ENCODE results near the gene EFCAB5.

The EFCAB5 gene

GRCh38 chr17:29980261-29980660, 38.8 kb downstream of the EFCAB5 start:
- TF ChIP-seq CTCF (conservative IDR thresholded peaks at IDR 0.05; ENCODE audit: low read depth, low read length), result no peak
- no peak for DNase-seq (ENCODE audit: low read depth)
- H3K4me3 ChIP-seq (ENCODE audit: low read depth, low read length), result no peak overlapping the region

GRCh38 chr17:29982991-29983653, 41.7 kb downstream of the EFCAB5 start:
- no peak overlapping the region for H3K4me3 ChIP-seq (ENCODE audit: low read depth, low read length)
- TF ChIP-seq CTCF (conservative IDR thresholded peaks at IDR 0.05; ENCODE audit: low read depth, low read length), result no peak
- DNase-seq (ENCODE audit: low read depth), result no peak

GRCh38 chr17:29996458-29996857, 55.0 kb downstream of the EFCAB5 start:
- no peak for DNase-seq (ENCODE audit: low read depth)
- TF ChIP-seq CTCF (conservative IDR thresholded peaks at IDR 0.05; ENCODE audit: low read depth, low read length), result no peak
- no peak overlapping the region for H3K4me3 ChIP-seq (ENCODE audit: low read depth, low read length)

GRCh38 chr17:30000001-30000754, 58.7 kb downstream of the EFCAB5 start:
- TF ChIP-seq CTCF (conservative IDR thresholded peaks at IDR 0.05; ENCODE audit: low read depth, low read length), result no peak
- H3K4me3 ChIP-seq (ENCODE audit: low read depth, low read length), result no peak overlapping the region
- peak; percentile 45 for DNase-seq (ENCODE audit: low read depth)

GRCh38 chr17:30000755-30001257, 59.4 kb downstream of the EFCAB5 start:
- peak; percentile 17 for DNase-seq (ENCODE audit: low read depth)
- TF ChIP-seq CTCF (conservative IDR thresholded peaks at IDR 0.05; ENCODE audit: low read depth, low read length), result no peak
- H3K4me3 ChIP-seq (ENCODE audit: low read depth, low read length), result no peak overlapping the region

- DNase-seq (ENCODE audit: low read depth), result no peak
- no peak overlapping the region for H3K4me3 ChIP-seq (ENCODE audit: low read depth, low read length)
- no peak for TF ChIP-seq CTCF (conservative IDR thresholded peaks at IDR 0.05; ENCODE audit: low read depth, low read length)
These were observed 60.7 kb downstream of the EFCAB5 start for GRCh38 chr17:30002088-30002487.
